HEK293 (cell line): Measurements from ENCODE around the gene CLSTN1.

Source experiments
- CTCF ChIA-PET: fragments of 350-600 bp; formaldehyde crosslinking; extraction: SDS; loops from one replicate; lab custom pipeline; 2021; ENCODE audit warnings: antibody characterized with exemption; lab: Yijun Ruan, JAX
- POLR2A ChIA-PET: fragments of 300-600 bp; formaldehyde crosslinking; extraction: SDS; loops from one replicate; lab custom pipeline; 2020; ENCODE audit warnings: antibody characterized with exemption, inconsistent platforms; lab: Yijun Ruan, JAX
- H3K27ac ChIP-seq: fragments of 200-500 bp; sonication (Bioruptor generic); 2 replicates; pipeline ENCODE4 v1.5.1; 2014; ENCODE audit warnings: low read depth, low read length, control low read depth, inconsistent platforms; ENCODE audit errors: extremely low read depth
- H3K36me3 ChIP-seq, 2 experiments: fragments of 200-500 bp in 1 of 2; sonication (Bioruptor generic) in 1 of 2; 1 replicate in 1 of 2; 2 replicates in 1 of 2; pipeline ENCODE4 v1.5.1; 2014 to 2017; ENCODE audit warnings: inconsistent platforms in 2 of 2, low read length in 2 of 2; ENCODE audit not compliant: control insufficient read depth in 2 of 2, insufficient read depth in 1 of 2
- H3K4me1 ChIP-seq: fragments of 200-500 bp; sonication (Bioruptor generic); 2 replicates; pipeline ENCODE4 v1.5.1; 2014; ENCODE audit warnings: mild to moderate bottlenecking, low read length, inconsistent platforms; ENCODE audit not compliant: control insufficient read depth, insufficient read depth
- H3K4me3 ChIP-seq: 2 replicates; pipeline ENCODE4 v1.5.1; 2011; ENCODE audit warnings: low read depth, mild to moderate bottlenecking, control low read depth, low read length, moderate library complexity
- H3K9me3 ChIP-seq: fragments of 200-500 bp; sonication (Bioruptor generic); 2 replicates; pipeline ENCODE4 v1.5.1; 2014; ENCODE audit warnings: low read depth, low read length, inconsistent platforms; ENCODE audit not compliant: control insufficient read depth, insufficient read depth
- CTCF ChIP-seq: fragments of 450-650 bp; formaldehyde crosslinking; IDR thresholded peaks from 2 replicates; pipeline ENCODE4 v1.5.1; 2016; ENCODE audit warnings: missing biosample characterization, missing genetic modification characterization
- GLIS1 ChIP-seq: fragments of 450-650 bp; formaldehyde crosslinking; IDR thresholded peaks from 2 replicates; pipeline ENCODE4 v1.5.1; 2016; ENCODE audit warnings: missing biosample characterization, missing genetic modification characterization
- GLIS2 ChIP-seq: fragments of 450-650 bp; formaldehyde crosslinking; IDR thresholded peaks from 2 replicates; pipeline ENCODE4 v1.5.1; 2016; ENCODE audit warnings: missing biosample characterization, missing genetic modification characterization
- PATZ1 ChIP-seq: fragments of 450-650 bp; formaldehyde crosslinking; IDR thresholded peaks from 2 replicates; pipeline ENCODE4 v1.5.1; 2016; ENCODE audit warnings: missing biosample characterization, missing genetic modification characterization
- YY2 ChIP-seq: fragments of 450-650 bp; formaldehyde crosslinking; IDR thresholded peaks from 2 replicates; pipeline ENCODE4 v1.5.1; 2016; ENCODE audit warnings: missing biosample characterization, missing genetic modification characterization
- ZBTB20 ChIP-seq: fragments of 450-650 bp; formaldehyde crosslinking; IDR thresholded peaks from 2 replicates; pipeline ENCODE4 v1.5.1; 2016; ENCODE audit warnings: missing biosample characterization, missing genetic modification characterization
- ZBTB48 ChIP-seq: fragments of 450-650 bp; formaldehyde crosslinking; IDR thresholded peaks from 2 replicates; pipeline ENCODE4 v1.5.1; 2016; ENCODE audit warnings: missing biosample characterization, missing genetic modification characterization
- ZBTB6 ChIP-seq: fragments of 450-650 bp; formaldehyde crosslinking; IDR thresholded peaks from 2 replicates; pipeline ENCODE4 v1.5.1; 2017; ENCODE audit warnings: missing biosample characterization, missing genetic modification characterization
- ZEB2 ChIP-seq: fragments of 450-650 bp; formaldehyde crosslinking; IDR thresholded peaks from 2 replicates; pipeline ENCODE4 v1.5.1; 2016; ENCODE audit warnings: missing biosample characterization, missing genetic modification characterization
- ZFP3 ChIP-seq: fragments of 450-650 bp; formaldehyde crosslinking; IDR thresholded peaks from 2 replicates; pipeline ENCODE4 v1.5.1; 2016; ENCODE audit warnings: low read depth, missing biosample characterization, missing genetic modification characterization
- ZIC2 ChIP-seq: fragments of 450-650 bp; formaldehyde crosslinking; IDR thresholded peaks from 2 replicates; pipeline ENCODE4 v1.5.1; 2016; ENCODE audit warnings: missing biosample characterization, missing genetic modification characterization
- ZNF132 ChIP-seq: fragments of 450-650 bp; formaldehyde crosslinking; IDR thresholded peaks from 2 replicates; pipeline ENCODE4 v1.5.1; 2017; ENCODE audit warnings: missing biosample characterization, missing genetic modification characterization, borderline replicate concordance
- ZNF2 ChIP-seq: fragments of 450-650 bp; formaldehyde crosslinking; IDR thresholded peaks from 2 replicates; pipeline ENCODE4 v1.5.1; 2016; ENCODE audit warnings: missing biosample characterization, missing genetic modification characterization
- ZNF274 ChIP-seq, 2 experiments: fragments of 200-500 bp in 1 of 2; fragments of 450-650 bp in 1 of 2; sonication (Bioruptor generic) in 1 of 2; formaldehyde crosslinking in 1 of 2; IDR thresholded peaks; 2 replicates each; pipeline versions ENCODE4 v1.5.1 to v1.6.1; 2014 to 2016; ENCODE audit warnings: borderline replicate concordance in 1 of 2, inconsistent platforms in 1 of 2, low read length in 1 of 2, missing biosample characterization in 1 of 2, missing genetic modification characterization in 1 of 2
- ZNF335 ChIP-seq: fragments of 450-650 bp; formaldehyde crosslinking; conservative IDR thresholded peaks from 2 replicates; pipeline ENCODE4 v1.5.1; 2016; ENCODE audit warnings: missing biosample characterization, missing genetic modification characterization
- ZNF501 ChIP-seq: fragments of 450-650 bp; formaldehyde crosslinking; IDR thresholded peaks from 2 replicates; pipeline ENCODE4 v1.5.1; 2016; ENCODE audit warnings: missing biosample characterization, missing genetic modification characterization
- ZNF560 ChIP-seq: fragments of 450-650 bp; formaldehyde crosslinking; IDR thresholded peaks from 2 replicates; pipeline ENCODE4 v1.5.1; 2017; ENCODE audit warnings: missing biosample characterization, missing genetic modification characterization, borderline replicate concordance
- ZNF654 ChIP-seq: fragments of 450-650 bp; formaldehyde crosslinking; IDR thresholded peaks from 2 replicates; pipeline ENCODE4 v1.5.1; 2016; ENCODE audit warnings: low read depth, missing biosample characterization, missing genetic modification characterization
- ZSCAN4 ChIP-seq: fragments of 450-650 bp; formaldehyde crosslinking; IDR thresholded peaks from 2 replicates; pipeline ENCODE4 v1.5.1; 2017; ENCODE audit warnings: missing biosample characterization, missing genetic modification characterization

CLSTN1 gene

GRCh38 chr1:9868244-9868590, 44.5 kb upstream of the CLSTN1 start (continued):
- no peak for TF ChIP-seq ZNF501 (tag by site-specific recombination)
- no peak for TF ChIP-seq ZNF560
- no peak for TF ChIP-seq ZNF274 (IDR thresholded peaks at IDR 0.05; ENCODE audit: low read length)
- TF ChIP-seq ZNF274 (tag by site-specific recombination; IDR thresholded peaks at IDR 0.05; ENCODE audit: borderline replicate concordance) = no peak

- POLR2A ChIA-PET = interaction anchor here (0.8 kb wide), 1 partner anchor 83 kb away, joined by 4 read pairs; no protein-coding TSS in a partner anchor
- Histone ChIP-seq H3K9me3 (no peaks in the 10 kb centered on the region), H3K27ac (no peak overlapping the region)
Observed at GRCh38 chr1:9867408-9868243, 43.9 kb upstream of the CLSTN1 start.

More at GRCh38 chr1:9867408-9868243, 43.9 kb upstream of the CLSTN1 start:
- CTCF ChIA-PET = interaction anchor here (0.6 to 11.5 kb wide), 27 partner anchors 8 to 285 kb away, joined by 3 to 135 read pairs (median 5); no protein-coding TSS in a partner anchor
- peaks cover 0 to 24% of the 10 kb centered on the region in 2 experiments; a peak in 1 of 3 replicates for H3K36me3 ChIP-seq
- no peaks in the 10 kb centered on the region for H3K4me1 ChIP-seq
- no peak overlapping the region for H3K4me3 ChIP-seq
- TF ChIP-seq ZNF132 (tag by site-specific recombination) = no peak
- TF ChIP-seq ZBTB20 (tag by site-specific recombination) = no peak
- peak; percentile 56 for TF ChIP-seq GLIS1
- TF ChIP-seq GLIS2 (tag by site-specific recombination) = peak; percentile 75; the same call in 1 of the 2 replicates
- peak; percentile 56 for TF ChIP-seq ZNF335 (tag by site-specific recombination)
- TF ChIP-seq PATZ1 (tag by site-specific recombination) = peak; percentile 8; the same call in 1 of the 2 replicates
- peak; percentile 76 for TF ChIP-seq ZBTB6 (tag by site-specific recombination)
- TF ChIP-seq ZEB2 (tag by site-specific recombination) = peak; percentile 40; the same call in 1 of the 2 replicates
- TF ChIP-seq ZIC2 = peak; percentile 29; the same call in 1 of the 2 replicates
- TF ChIP-seq CTCF = peak; percentile 94
- no peak for TF ChIP-seq ZFP3 (tag by site-specific recombination)
- no peak for TF ChIP-seq YY2
- TF ChIP-seq ZNF2 (tag by site-specific recombination) = no peak
- TF ChIP-seq ZBTB48 (tag by site-specific recombination) = peak; percentile 73
- peak; percentile 85 for TF ChIP-seq ZNF654 (tag by site-specific recombination)
- no peak for TF ChIP-seq ZSCAN4 (tag by site-specific recombination)
